HepG2 (cell line): ENCODE results near the gene PMM2. TPM values are rescaled to one million over a fixed set of nuclear protein-coding genes. Genes with fewer than 3 reads are reported as not detected.
A peak's percentile ranks its signal among the peaks of the same experiment; 100 is the strongest.

Experiments
- BRF2 ChIP-seq: sonication (generic); formaldehyde crosslinking; IDR thresholded peaks from 2 replicates; pipeline ENCODE4 v1.8.1; 2022; ENCODE audit warnings: mild to moderate bottlenecking, missing genetic modification reagents
- MAX ChIP-seq: IDR thresholded peaks from 2 replicates; pipeline ENCODE4 v1.6.1; 2012; ENCODE audit warnings: inconsistent platforms
- MTERF4 ChIP-seq: sonication (generic); formaldehyde crosslinking; IDR thresholded peaks from 2 replicates; pipeline ENCODE4 v1.8.0; 2023; ENCODE audit warnings: mild to moderate bottlenecking, missing genetic modification reagents
- NFE2L1 ChIP-seq: sonication (generic); formaldehyde crosslinking; IDR thresholded peaks from 2 replicates; pipeline ENCODE4 v1.4.0; 2020; ENCODE audit warnings: missing genetic modification reagents, mild to moderate bottlenecking, borderline replicate concordance
- PBX2 ChIP-seq: IDR thresholded peaks from 2 replicates; pipeline ENCODE4 v1.6.1; 2016; ENCODE audit warnings: control low read depth
- RFX1 ChIP-seq: fragments of 450-650 bp; IDR thresholded peaks from 2 replicates; pipeline ENCODE4 v1.6.1; 2017
- TGIF2 ChIP-seq: IDR thresholded peaks from 2 replicates; pipeline ENCODE4 v1.6.1; 2016; ENCODE audit warnings: control low read depth, missing compliant biosample characterization
- ZBTB34 ChIP-seq: sonication (generic); formaldehyde crosslinking; IDR thresholded peaks from 2 replicates; pipeline ENCODE4 v1.8.0; 2022; ENCODE audit warnings: mild to moderate bottlenecking, missing genetic modification reagents
- ZNF20 ChIP-seq: sonication (generic); formaldehyde crosslinking; IDR thresholded peaks from 2 replicates; pipeline ENCODE4 v1.4.0; 2020; ENCODE audit warnings: mild to moderate bottlenecking, moderate library complexity, missing genetic modification reagents
- ZNF264 ChIP-seq: sonication (generic); formaldehyde crosslinking; IDR thresholded peaks from 2 replicates; pipeline ENCODE4 v1.4.0; 2020; ENCODE audit warnings: missing genetic modification reagents
- ZNF274 ChIP-seq: sonication (generic); formaldehyde crosslinking; IDR thresholded peaks from 2 replicates; pipeline ENCODE4 v1.5.1; 2020; ENCODE audit warnings: mild to moderate bottlenecking, missing genetic modification reagents
- ZNF609 ChIP-seq: sonication (generic); formaldehyde crosslinking; IDR thresholded peaks from 2 replicates; pipeline ENCODE4 v1.4.0; 2020; ENCODE audit warnings: mild to moderate bottlenecking, missing genetic modification reagents, borderline replicate concordance
- ZNF678 ChIP-seq: sonication (generic); formaldehyde crosslinking; IDR thresholded peaks from 2 replicates; pipeline ENCODE4 v1.4.0; 2020; ENCODE audit warnings: mild to moderate bottlenecking, missing genetic modification reagents
- polyA plus RNA-seq, 8 experiments: library from polyadenylated mRNA; depleted of rRNA in 3 of 8; stranded (reverse) in 7 of 8; unstranded in 1 of 8; fragments of >200 nt; fragmentation: Illumina TruSeq in 4 of 8; extraction: Trizol in 4 of 8; gene quantifications; 2 replicates each; pipeline versions ENCODE4 v1.2.1 to v1.2.3, GENCODE V29; 2011 to 2016; ENCODE audit warnings: low read depth in 4 of 8, missing spikeins in 1 of 8, mixed read lengths in 1 of 8; ENCODE audit not compliant: insufficient read depth in 1 of 8
- total RNA-seq, 5 experiments: library from RNA; depleted of rRNA; stranded (reverse); fragments of >200 nt; fragmentation: Illumina TruSeq; extraction: Trizol; gene quantifications; 2 replicates each; pipeline ENCODE4 v1.2.3, GENCODE V29; 2016; ENCODE audit warnings: low read depth in 1 of 5

PMM2 gene
- total and polyA plus RNA-seq, 2 of the 13 experiments (the other 11 are each of a cell fraction or from before 2014, with no cell fraction given) = 52.2 to 93.7 TPM

GRCh38 chr16:8797364-8798173 is at the start of gene PMM2, which contains the start of gene TMEM186 (continued):
- peak; percentile 92 for TF ChIP-seq BRF2
- TF ChIP-seq ZNF264 = peak; percentile 90
- peak; percentile 85; the same call in 1 of the 2 replicates for TF ChIP-seq ZNF609
- TF ChIP-seq ZNF678 (CRISPR knock-in tag) = peak; percentile 98
- peak; percentile 99 for TF ChIP-seq ZNF274 (CRISPR knock-in tag)
- TF ChIP-seq ZBTB34 (CRISPR knock-in tag) = 0 out of 2 replicates have a peak, but pooled peaks have one; percentile 64
- TF ChIP-seq ZNF20 (CRISPR knock-in tag) = no peak
- peak; percentile 87 for TF ChIP-seq RFX1
- TF ChIP-seq PBX2 (CRISPR knock-in tag) = 0 out of 2 replicates have a peak, but pooled peaks have one; percentile 38
- peak; percentile 100 for TF ChIP-seq TGIF2 (CRISPR knock-in tag)
- TF ChIP-seq NFE2L1 (CRISPR knock-in tag) = peak; percentile 96
- TF ChIP-seq MAX = peak; percentile 100
- peak; percentile 72; the same call in 1 of the 2 replicates for TF ChIP-seq MTERF4
